Measurements from ENCODE around the gene CUX1. TPM values are rescaled to one million over a fixed set of nuclear protein-coding genes. Genes with fewer than 3 reads are reported as not detected.
A peak's percentile ranks its signal among the peaks of the same experiment; 100 is the strongest.

The CUX1 gene
- total and polyA plus RNA-seq, 2 of the 13 experiments (the other 11 are each of a cell fraction or from before 2014, with no cell fraction given) = 13.7 to 14.9 TPM

DNA sequence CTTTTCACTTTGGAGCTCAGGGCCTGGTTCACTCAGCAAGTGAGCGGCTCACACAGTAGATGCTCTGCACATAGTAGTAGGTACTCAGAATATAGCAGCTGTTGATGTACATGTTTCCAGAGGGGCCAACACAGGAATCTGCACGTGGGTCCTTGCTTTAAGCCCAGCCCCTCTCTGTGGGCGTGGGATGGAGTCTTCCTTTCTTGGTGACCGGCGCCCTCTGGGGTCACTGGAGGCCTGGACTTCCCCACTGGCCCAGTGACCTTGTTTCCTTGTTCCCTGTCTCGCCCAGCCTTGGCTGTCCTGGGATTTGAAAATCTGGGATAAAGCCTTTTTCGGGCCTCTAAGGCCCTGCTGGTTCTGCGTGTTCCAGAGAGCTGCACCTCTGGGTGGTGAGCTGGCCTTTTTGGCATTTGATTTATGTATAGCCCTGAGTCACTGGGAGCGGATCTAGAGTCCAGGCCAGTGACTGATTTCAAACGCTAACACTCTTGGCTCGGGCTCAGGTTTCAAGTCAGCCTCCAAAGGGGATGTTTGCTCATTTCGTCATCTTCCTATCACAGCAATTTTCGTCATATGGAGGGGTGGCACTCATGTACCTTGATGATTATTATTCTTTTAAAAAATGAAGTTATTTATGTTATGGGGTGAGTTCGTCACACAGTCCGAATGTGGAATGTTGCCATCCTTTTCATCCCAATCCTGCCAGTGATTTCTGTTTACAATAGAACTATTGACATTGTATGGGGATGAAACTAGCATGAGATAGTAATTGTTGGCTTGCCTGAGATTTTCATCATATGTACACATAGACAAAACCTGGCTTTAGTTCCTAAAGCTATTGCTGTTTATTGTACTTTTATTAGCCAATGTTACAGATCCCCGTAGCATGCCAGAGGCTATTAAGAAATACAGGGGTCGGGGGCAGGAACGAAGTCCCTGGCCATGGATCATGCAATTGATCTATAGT is 65.5 kb downstream of the CUX1 start (continued):
- TF ChIP-seq ZNF841 (CRISPR knock-in tag; IDR thresholded peaks at IDR 0.05; ENCODE audit: borderline replicate concordance) (no peak), MLXIP (CRISPR knock-in tag; IDR thresholded peaks at IDR 0.05; ENCODE audit: borderline replicate concordance) (no peak), MIER3 (CRISPR knock-in tag; IDR thresholded peaks at IDR 0.05; ENCODE audit: borderline replicate concordance) (peak; percentile 84), ZNF777 (CRISPR knock-in tag; IDR thresholded peaks at IDR 0.05) (no peak), ZSCAN9 (CRISPR knock-in tag; IDR thresholded peaks at IDR 0.05; ENCODE audit: borderline replicate concordance) (0 out of 2 replicates have a peak, but pooled peaks have one; percentile 54), NR2F1 (CRISPR knock-in tag; IDR thresholded peaks at IDR 0.05) (peak in 1 of 2 experiments; percentile 72; a peak in 1 of 4 replicates), SALL2 (CRISPR knock-in tag; IDR thresholded peaks at IDR 0.05) (no peak), SP5 (CRISPR knock-in tag; IDR thresholded peaks at IDR 0.05; ENCODE audit: borderline replicate concordance, low read depth) (peak; percentile 53), SIX1 (CRISPR knock-in tag; IDR thresholded peaks at IDR 0.05; ENCODE audit: borderline replicate concordance) (peak; percentile 97), GATAD2A (CRISPR knock-in tag; IDR thresholded peaks at IDR 0.05) (peak; percentile 90), KLF6 (CRISPR knock-in tag; IDR thresholded peaks at IDR 0.05) (no peak; the same call in 1 of the 2 replicates), ZNF510 (CRISPR knock-in tag; IDR thresholded peaks at IDR 0.05; ENCODE audit: low read depth) (0 out of 2 replicates have a peak, but pooled peaks have one; percentile 35), ZNF335 (CRISPR knock-in tag; IDR thresholded peaks at IDR 0.05) (peak; percentile 32; the same call in 1 of the 2 replicates), ZNF563 (CRISPR knock-in tag; IDR thresholded peaks at IDR 0.05) (no peak), BORCS8-MEF2B (CRISPR knock-in tag; IDR thresholded peaks at IDR 0.05) (no peak), ZNF569 (CRISPR knock-in tag; IDR thresholded peaks at IDR 0.05; ENCODE audit: borderline replicate concordance) (no peak)
- TF ChIP-seq, protein P1, sequence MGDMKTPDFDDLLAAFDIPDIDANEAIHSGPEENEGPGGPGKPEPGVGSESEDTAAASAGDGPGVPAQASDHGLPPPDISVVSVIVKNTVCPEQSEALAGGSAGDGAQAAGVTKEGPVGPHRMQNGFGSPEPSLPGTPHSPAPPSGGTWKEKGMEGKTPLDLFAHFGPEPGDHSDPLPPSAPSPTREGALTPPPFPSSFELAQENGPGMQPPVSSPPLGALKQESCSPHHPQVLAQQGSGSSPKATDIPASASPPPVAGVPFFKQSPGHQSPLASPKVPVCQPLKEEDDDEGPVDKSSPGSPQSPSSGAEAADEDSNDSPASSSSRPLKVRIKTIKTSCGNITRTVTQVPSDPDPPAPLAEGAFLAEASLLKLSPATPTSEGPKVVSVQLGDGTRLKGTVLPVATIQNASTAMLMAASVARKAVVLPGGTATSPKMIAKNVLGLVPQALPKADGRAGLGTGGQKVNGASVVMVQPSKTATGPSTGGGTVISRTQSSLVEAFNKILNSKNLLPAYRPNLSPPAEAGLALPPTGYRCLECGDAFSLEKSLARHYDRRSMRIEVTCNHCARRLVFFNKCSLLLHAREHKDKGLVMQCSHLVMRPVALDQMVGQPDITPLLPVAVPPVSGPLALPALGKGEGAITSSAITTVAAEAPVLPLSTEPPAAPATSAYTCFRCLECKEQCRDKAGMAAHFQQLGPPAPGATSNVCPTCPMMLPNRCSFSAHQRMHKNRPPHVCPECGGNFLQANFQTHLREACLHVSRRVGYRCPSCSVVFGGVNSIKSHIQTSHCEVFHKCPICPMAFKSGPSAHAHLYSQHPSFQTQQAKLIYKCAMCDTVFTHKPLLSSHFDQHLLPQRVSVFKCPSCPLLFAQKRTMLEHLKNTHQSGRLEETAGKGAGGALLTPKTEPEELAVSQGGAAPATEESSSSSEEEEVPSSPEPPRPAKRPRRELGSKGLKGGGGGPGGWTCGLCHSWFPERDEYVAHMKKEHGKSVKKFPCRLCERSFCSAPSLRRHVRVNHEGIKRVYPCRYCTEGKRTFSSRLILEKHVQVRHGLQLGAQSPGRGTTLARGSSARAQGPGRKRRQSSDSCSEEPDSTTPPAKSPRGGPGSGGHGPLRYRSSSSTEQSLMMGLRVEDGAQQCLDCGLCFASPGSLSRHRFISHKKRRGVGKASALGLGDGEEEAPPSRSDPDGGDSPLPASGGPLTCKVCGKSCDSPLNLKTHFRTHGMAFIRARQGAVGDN (CRISPR knock-in tag; IDR thresholded peaks at IDR 0.05) = peak; percentile 78
- TF ChIP-seq, protein P2, sequence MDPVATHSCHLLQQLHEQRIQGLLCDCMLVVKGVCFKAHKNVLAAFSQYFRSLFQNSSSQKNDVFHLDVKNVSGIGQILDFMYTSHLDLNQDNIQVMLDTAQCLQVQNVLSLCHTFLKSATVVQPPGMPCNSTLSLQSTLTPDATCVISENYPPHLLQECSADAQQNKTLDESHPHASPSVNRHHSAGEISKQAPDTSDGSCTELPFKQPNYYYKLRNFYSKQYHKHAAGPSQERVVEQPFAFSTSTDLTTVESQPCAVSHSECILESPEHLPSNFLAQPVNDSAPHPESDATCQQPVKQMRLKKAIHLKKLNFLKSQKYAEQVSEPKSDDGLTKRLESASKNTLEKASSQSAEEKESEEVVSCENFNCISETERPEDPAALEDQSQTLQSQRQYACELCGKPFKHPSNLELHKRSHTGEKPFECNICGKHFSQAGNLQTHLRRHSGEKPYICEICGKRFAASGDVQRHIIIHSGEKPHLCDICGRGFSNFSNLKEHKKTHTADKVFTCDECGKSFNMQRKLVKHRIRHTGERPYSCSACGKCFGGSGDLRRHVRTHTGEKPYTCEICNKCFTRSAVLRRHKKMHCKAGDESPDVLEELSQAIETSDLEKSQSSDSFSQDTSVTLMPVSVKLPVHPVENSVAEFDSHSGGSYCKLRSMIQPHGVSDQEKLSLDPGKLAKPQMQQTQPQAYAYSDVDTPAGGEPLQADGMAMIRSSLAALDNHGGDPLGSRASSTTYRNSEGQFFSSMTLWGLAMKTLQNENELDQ (CRISPR knock-in tag; IDR thresholded peaks at IDR 0.05; ENCODE audit: borderline replicate concordance) = no peak
- TF ChIP-seq, protein P3, sequence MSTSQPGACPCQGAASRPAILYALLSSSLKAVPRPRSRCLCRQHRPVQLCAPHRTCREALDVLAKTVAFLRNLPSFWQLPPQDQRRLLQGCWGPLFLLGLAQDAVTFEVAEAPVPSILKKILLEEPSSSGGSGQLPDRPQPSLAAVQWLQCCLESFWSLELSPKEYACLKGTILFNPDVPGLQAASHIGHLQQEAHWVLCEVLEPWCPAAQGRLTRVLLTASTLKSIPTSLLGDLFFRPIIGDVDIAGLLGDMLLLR (CRISPR knock-in tag; IDR thresholded peaks at IDR 0.05) = peak; percentile 69; the same call in 1 of the 2 replicates
